ENCODE measurements around the gene DDX39A.
"Not testable (repeated sequence)": the region's sequence is repeated elsewhere in the genome, so short reads cannot be mapped to it uniquely, and the experiment has no call there.

DDX39A gene

GRCh38 chr19:14419106-14419813 is at the start of gene DDX39A:
Gene DDX39A (minus strand): TSS chr19:14419341. CDS start chr19:14413220, 6,121 bp downstream.
- in situ Hi-C loops (cut with HindIII; ENCODE audit: low sequenced_read_pairs) = no loop called here

GRCh38 chr19:14467816-14468215 is 48.7 kb upstream of the DDX39A start:
- in situ Hi-C loops (cut with HindIII; ENCODE audit: low sequenced_read_pairs) = no loop called here

- in situ Hi-C loops (cut with HindIII; ENCODE audit: low sequenced_read_pairs) = no loop called here
These were observed 48.2 kb upstream of the DDX39A start for GRCh38 chr19:14467391-14467790.

DNA sequence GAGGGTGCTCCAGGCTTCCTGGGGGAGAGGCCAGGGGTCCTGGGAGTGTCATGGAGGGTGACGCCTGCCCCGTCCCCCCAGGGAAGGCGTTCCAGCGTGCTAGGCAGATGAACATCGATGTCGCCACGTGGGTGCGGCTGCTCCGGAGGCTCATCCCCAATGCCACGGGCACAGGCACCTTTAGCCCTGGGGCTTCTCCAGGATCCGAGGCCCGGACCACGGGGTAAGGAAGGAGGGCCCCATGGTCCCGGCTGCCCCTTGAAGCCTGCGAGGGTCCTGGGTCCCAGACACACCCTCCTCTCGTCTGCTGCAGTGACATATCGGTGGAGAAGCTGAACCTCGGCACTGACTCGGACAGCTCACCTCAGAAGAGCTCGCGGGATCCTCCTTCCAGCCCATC is 44.6 kb upstream of the DDX39A start:
- in situ Hi-C loops (cut with HindIII; ENCODE audit: low sequenced_read_pairs) = no loop called here

DNA sequence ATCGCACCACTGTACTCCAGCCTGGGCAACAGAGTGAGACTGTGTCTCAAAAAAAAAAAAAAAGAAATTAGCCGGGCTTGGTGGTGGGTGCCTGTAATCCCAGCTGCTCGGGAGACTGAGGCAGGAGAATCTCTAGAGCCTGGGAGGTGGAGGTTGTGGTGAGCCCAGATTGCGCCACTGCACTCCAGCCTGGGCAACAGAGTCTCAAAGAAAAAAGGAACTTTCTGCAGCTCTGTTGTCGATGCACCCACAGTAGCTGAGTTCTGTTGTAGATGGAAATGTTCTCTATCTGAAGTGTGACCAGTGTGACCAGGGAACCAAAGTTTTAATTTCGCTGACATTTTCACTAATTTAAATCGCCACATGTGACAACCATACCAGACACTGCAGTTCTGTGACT is 43.3 kb upstream of the DDX39A start:
- in situ Hi-C loops (cut with HindIII; ENCODE audit: low sequenced_read_pairs) = not testable (repeated sequence)

DNA sequence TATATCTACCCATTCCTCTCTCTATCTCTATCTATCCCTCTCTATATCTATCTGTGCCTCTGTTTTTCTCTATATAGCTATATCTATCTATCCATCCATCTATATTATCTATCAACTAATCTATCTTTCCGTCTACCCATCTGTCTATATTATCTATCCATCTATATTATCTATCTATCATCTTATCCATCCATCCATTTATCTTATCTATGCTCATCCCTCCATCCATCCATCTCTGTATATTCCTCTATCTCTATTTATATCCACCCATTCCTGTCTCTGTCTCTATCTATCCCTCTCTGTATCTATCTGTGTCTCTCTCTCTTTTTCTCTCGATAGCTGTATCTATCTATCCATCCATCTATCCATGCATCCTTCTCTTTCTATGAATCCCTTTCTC is 41.8 kb upstream of the DDX39A start:
- in situ Hi-C loops (cut with HindIII; ENCODE audit: low sequenced_read_pairs) = no loop called here

DNA sequence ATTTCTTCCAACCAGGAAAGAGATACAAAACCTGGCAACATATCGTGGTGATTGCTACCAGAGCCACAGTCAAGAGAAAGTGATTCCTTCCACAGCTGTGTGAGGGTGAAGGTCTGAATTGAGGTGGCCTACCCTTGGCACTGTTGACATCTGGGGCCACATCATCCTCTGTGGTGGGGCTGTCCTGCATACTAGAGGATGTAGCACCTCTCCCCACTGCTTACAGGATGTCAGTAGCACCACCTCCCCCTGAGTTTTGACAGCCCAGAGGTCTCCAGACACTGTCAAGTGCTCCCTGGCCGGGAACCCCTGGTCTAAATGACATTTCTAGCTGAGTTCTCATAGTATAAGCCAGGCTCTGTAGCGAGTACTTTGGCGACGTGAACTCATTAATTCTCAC is 40.6 kb upstream of the DDX39A start:
- in situ Hi-C loops (cut with HindIII; ENCODE audit: low sequenced_read_pairs) = no loop called here

DNA sequence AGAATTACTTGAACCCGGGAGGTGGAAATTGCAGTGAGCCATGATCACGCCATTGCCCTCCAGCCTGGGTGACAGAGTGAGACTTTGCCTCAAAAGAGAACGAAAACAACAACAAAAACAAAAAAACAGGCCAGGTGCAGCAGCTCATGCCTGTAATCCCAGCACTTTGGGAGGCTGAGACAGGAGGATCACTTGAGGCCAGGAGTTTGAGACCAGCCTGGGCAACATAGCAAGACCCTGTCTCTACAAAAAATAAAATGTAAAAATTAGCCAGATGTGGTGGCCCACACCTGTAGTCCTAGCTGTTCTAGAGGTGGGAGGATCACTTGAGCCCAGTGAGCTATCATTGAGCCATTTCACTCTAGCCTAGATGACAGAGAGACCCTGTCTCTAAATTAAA is 33.2 kb upstream of the DDX39A start:
- in situ Hi-C loops (cut with HindIII; ENCODE audit: low sequenced_read_pairs) = not testable (repeated sequence)

GRCh38 chr19:14450876-14451275 is 31.7 kb upstream of the DDX39A start:
- in situ Hi-C loops (cut with HindIII; ENCODE audit: low sequenced_read_pairs) = no loop called here

GRCh38 chr19:14450168-14450874 is 31.2 kb upstream of the DDX39A start:
- in situ Hi-C loops (cut with HindIII; ENCODE audit: low sequenced_read_pairs) = no loop called here

GRCh38 chr19:14449321-14449720 is 30.2 kb upstream of the DDX39A start:
- in situ Hi-C loops (cut with HindIII; ENCODE audit: low sequenced_read_pairs) = no loop called here

DNA sequence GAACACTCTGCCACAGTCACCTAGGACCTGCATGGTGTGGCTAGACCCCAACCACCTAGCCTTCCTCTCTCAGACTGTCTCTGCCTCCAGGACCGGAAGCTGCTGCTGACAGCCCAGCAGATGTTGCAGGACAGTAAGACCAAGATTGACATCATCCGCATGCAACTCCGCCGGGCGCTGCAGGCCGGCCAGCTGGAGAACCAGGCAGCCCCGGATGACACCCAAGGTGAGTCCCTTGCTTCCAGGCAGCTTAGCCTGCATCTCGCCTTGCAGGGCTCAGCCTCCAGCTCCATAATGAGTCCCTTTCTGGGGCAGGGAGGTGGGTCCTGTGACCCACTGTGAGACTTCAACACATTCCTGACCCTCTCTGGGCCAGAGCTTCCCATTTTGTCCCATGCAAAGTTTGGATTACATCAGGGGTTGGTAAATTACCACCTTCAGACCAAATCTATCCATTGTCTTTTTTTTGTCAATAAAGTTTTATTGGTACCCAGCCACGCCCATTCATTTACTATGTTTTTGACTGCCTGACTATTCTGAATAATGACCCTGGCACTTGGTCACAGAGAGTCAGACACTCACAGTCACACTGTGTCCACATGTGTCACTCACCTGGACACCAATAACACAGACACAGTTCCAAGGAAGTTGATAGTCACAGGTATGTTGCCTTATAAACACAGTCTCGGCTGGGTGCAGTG is 27.3 kb upstream of the DDX39A start:
- in situ Hi-C loops (cut with HindIII; ENCODE audit: low sequenced_read_pairs) = no loop called here

DNA sequence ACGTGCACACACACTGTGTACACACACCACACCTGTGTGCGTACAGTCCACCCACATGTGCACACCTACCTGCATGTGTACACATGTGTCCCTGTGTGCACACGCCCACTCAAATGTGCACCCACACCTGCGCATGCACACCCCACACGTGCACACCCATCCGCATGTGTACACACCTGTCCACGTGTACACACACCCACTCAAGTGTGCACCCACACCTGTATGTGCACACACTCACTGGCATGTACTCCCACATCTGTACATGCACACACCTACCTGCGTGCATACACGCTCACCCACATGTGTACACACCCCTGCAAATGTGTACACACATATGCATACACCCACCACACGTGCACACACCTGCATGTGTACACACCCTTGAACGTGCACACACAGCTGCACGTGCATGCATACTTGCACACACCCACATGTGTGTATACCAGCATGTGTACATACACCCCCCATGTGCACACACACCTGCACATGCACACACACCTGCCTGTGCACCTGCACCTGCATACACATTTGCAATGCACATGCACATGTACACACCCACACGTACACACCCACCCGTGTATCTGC is 24.6 kb upstream of the DDX39A start:
- in situ Hi-C loops (cut with HindIII; ENCODE audit: low sequenced_read_pairs) = no loop called here

- in situ Hi-C loops (cut with HindIII; ENCODE audit: low sequenced_read_pairs) = no loop called here
These were observed 23.9 kb upstream of the DDX39A start for GRCh38 chr19:14442891-14443631.

DNA sequence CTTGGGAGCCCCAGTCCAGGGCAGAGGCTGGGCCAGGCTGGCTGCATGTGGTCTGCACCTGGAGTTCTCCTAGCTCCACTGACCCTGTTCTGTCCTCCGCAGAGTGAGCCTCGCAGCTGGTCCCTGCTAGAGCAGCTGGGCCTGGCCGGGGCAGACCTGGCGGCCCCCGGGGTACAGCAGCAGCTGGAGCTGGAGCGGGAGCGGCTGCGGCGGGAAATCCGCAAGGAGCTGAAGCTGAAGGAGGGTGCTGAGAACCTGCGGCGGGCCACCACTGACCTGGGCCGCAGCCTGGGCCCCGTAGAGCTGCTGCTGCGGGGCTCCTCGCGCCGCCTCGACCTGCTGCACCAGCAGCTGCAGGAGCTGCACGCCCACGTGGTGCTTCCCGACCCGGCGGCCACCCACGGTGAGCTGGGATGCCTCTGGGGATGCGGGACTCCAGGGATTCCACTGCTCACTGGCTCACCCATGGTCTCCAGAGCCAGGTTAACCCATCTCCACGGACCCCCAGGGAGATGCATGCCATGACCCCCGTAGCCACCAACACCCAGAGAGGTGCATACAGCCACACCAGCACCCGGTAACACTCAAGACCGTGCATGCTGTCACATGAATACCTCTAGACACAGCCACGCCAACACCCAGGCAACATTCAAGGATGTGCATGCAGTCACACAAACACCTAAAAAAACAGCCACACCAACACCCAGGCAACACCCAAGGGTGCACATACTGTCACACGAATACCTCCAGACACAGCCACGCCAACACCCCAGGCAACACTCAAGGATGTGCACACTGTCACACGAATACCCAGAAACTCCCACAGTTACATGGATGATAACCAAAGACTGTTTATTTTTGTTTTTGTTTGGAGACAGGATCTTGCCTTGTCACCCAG is 22.1 kb upstream of the DDX39A start:
- in situ Hi-C loops (cut with HindIII; ENCODE audit: low sequenced_read_pairs) = no loop called here

DNA sequence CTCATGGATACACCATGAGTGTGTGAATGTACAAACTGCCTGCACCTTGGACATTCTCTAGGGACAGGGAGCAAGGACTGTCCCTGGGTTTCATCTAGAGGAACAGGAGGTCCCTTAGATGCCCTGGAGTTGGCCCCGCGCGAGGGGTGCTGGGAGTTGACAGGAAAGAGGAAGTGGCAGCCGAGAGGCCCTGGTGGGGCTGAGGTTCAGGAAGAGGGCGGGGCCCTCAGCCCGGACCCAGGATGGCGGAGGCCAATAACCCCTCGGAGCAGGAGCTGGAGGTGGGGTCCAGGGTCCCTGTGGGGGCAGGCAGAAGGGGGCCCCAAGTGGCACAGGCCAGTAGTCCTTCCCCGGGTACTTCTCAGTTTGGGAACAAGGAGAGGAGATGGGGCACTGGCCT is 20.9 kb upstream of the DDX39A start:
- in situ Hi-C loops (cut with HindIII; ENCODE audit: low sequenced_read_pairs) = no loop called here

DNA sequence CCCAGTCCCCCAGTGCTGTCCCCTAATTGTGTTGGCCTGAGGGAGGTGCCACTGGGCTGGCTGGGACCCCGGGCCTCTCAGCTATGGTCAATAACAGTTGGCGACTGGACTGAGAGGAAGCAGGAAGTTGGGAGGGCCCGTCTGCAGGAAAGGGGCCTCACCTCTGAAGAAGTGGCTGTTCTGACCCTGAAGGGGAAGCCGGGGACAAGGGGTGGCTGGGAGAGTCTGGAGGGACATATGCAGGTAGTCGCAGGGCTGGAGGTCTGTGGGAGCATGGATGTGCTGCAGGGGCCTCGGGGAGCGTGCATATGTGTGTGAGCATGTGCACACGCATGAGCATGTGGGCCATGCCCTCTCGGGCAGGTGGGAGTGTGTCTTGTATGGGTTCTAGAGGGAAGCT is 19.9 kb upstream of the DDX39A start:
- in situ Hi-C loops (cut with HindIII; ENCODE audit: low sequenced_read_pairs) = no loop called here

- in situ Hi-C loops (cut with HindIII; ENCODE audit: low sequenced_read_pairs) = no loop called here
These were observed 18.5 kb upstream of the DDX39A start for GRCh38 chr19:14437578-14438140.

DNA sequence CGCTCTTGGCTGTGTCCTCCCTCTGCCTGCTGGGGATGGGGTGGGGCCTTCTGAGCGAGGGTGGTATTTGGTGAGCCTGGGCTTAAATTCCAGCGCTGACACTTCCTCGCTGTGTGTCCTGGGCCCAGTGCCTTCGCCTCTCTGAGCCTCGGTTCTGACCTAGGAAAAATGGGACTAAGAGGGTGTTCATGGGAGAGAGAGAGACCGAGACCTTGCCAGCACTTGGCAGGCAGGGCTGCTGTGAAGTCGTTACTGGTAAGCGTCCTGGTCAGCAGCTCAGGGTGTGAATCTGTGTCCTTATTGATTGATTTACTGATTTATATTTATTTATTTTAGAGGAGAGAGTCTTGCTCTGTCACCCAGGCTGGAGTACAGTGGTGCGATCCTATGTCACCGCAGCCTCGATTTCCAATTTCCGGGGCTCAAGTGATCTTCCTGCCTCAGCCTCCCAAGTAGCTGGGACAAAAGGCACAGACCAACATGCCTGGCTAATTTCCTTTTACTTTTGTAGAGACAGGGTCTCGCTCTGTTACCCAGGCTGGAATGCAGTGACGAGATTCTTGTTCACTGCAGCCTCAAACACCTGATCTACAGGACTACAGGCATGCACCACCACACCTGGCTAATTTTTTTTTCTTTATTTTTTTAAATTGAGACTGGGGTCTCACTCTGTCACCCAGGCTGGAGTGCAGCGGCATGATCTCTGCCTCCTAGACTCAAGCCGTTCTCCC is 16.3 kb upstream of the DDX39A start:
- in situ Hi-C loops (cut with HindIII; ENCODE audit: low sequenced_read_pairs) = no loop called here

Data from DLD1 (cell line).